ENCODE data around the gene ZNF610. TPM values are rescaled to one million over a fixed set of nuclear protein-coding genes. Genes with fewer than 3 reads are reported as not detected.

The ZNF610 gene
- total and polyA plus RNA-seq, 2 of the 13 experiments (the other 11 are each of a cell fraction or from before 2014, with no cell fraction given): 0.32 to 0.69 TPM

DNA sequence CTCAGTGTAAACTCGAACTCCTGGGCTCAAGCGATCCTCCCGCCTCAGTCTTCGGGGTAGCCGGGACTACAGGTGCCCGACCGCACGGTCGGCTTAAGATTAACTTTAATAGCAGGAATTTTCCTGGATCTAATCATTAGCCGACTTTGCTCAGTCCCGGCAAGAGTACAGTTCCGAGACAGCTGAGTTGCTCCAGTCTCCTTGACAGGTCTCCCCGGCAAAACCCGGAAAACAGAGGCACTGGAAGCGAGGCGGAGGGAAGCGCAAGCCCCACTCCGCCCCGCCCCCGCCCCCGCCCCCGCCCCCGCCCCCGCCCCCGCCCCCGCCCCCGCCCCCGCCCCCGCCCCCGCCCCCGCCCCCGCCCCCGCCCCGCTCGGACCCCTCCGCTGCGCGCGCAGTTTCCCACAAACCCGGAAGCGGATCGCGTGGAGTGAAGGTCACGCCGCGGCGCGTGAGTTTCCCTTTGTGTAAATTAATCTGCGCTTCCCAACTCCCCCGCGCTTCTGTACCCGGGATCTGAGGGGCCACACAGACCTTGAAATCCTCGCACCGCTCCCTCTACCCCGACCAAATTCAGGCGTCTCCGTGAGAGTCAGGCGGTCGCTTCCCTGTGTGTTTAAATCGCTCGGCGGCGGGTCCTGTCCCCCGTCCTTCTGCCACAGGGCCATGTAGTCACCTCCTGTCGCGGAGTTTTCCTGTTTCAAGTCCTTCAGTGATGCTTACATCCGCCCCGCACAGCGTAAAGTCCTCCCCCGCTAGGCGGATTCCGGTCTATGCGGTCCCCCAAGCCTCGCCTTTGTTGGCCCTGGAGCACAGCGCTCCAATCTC lies 39.1 kb upstream of the ZNF610 start, which contains the start of gene ZNF480 (continued):
- TF ChIP-seq SP5 (CRISPR knock-in tag; IDR thresholded peaks at IDR 0.05; ENCODE audit: borderline replicate concordance, low read depth) (no peak), FOSL1 (CRISPR knock-in tag; IDR thresholded peaks at IDR 0.05; ENCODE audit: borderline replicate concordance) (no peak), MXD4 (CRISPR knock-in tag; IDR thresholded peaks at IDR 0.05) (no peak; the same call in 1 of the 2 replicates), CEBPG (CRISPR knock-in tag; IDR thresholded peaks at IDR 0.05) (no peak), GATA4 (IDR thresholded peaks at IDR 0.05; ENCODE audit: borderline replicate concordance, low read depth) (no peak), ZBTB20 (CRISPR knock-in tag; IDR thresholded peaks at IDR 0.05; ENCODE audit: borderline replicate concordance, low read depth) (0 out of 2 replicates have a peak, but pooled peaks have one; percentile 36), MYC (CRISPR knock-in tag; IDR thresholded peaks at IDR 0.05; ENCODE audit: borderline replicate concordance) (peak; percentile 63), ZNF33A (CRISPR knock-in tag; IDR thresholded peaks at IDR 0.05; ENCODE audit: borderline replicate concordance) (no peak), ZNF274 (CRISPR knock-in tag; IDR thresholded peaks at IDR 0.05) (no peak), ZNF468 (CRISPR knock-in tag; IDR thresholded peaks at IDR 0.05) (no peak), MAF1 (CRISPR knock-in tag; IDR thresholded peaks at IDR 0.05; ENCODE audit: borderline replicate concordance) (no peak), ZNF570 (CRISPR knock-in tag; IDR thresholded peaks at IDR 0.05; ENCODE audit: borderline replicate concordance) (no peak), MEF2D (CRISPR knock-in tag; IDR thresholded peaks at IDR 0.05) (no peak)
- TF ChIP-seq, protein P1, sequence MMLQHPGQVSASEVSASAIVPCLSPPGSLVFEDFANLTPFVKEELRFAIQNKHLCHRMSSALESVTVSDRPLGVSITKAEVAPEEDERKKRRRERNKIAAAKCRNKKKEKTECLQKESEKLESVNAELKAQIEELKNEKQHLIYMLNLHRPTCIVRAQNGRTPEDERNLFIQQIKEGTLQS (CRISPR knock-in tag; IDR thresholded peaks at IDR 0.05): no peak
- TF ChIP-seq, protein P2, sequence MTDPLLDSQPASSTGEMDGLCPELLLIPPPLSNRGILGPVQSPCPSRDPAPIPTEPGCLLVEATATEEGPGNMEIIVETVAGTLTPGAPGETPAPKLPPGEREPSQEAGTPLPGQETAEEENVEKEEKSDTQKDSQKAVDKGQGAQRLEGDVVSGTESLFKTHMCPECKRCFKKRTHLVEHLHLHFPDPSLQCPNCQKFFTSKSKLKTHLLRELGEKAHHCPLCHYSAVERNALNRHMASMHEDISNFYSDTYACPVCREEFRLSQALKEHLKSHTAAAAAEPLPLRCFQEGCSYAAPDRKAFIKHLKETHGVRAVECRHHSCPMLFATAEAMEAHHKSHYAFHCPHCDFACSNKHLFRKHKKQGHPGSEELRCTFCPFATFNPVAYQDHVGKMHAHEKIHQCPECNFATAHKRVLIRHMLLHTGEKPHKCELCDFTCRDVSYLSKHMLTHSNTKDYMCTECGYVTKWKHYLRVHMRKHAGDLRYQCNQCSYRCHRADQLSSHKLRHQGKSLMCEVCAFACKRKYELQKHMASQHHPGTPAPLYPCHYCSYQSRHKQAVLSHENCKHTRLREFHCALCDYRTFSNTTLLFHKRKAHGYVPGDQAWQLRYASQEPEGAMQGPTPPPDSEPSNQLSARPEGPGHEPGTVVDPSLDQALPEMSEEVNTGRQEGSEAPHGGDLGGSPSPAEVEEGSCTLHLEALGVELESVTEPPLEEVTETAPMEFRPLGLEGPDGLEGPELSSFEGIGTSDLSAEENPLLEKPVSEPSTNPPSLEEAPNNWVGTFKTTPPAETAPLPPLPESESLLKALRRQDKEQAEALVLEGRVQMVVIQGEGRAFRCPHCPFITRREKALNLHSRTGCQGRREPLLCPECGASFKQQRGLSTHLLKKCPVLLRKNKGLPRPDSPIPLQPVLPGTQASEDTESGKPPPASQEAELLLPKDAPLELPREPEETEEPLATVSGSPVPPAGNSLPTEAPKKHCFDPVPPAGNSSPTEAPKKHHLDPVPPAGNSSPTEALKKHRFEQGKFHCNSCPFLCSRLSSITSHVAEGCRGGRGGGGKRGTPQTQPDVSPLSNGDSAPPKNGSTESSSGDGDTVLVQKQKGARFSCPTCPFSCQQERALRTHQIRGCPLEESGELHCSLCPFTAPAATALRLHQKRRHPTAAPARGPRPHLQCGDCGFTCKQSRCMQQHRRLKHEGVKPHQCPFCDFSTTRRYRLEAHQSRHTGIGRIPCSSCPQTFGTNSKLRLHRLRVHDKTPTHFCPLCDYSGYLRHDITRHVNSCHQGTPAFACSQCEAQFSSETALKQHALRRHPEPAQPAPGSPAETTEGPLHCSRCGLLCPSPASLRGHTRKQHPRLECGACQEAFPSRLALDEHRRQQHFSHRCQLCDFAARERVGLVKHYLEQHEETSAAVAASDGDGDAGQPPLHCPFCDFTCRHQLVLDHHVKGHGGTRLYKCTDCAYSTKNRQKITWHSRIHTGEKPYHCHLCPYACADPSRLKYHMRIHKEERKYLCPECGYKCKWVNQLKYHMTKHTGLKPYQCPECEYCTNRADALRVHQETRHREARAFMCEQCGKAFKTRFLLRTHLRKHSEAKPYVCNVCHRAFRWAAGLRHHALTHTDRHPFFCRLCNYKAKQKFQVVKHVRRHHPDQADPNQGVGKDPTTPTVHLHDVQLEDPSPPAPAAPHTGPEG (CRISPR knock-in tag; IDR thresholded peaks at IDR 0.05): 0 out of 2 replicates have a peak, but pooled peaks have one; percentile 62
- TF ChIP-seq, protein P3, sequence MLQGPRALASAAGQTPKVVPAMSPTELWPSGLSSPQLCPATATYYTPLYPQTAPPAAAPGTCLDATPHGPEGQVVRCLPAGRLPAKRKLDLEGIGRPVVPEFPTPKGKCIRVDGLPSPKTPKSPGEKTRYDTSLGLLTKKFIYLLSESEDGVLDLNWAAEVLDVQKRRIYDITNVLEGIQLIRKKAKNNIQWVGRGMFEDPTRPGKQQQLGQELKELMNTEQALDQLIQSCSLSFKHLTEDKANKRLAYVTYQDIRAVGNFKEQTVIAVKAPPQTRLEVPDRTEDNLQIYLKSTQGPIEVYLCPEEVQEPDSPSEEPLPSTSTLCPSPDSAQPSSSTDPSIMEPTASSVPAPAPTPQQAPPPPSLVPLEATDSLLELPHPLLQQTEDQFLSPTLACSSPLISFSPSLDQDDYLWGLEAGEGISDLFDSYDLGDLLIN (CRISPR knock-in tag; IDR thresholded peaks at IDR 0.05; ENCODE audit: borderline replicate concordance): no peak
- TF ChIP-seq, protein P4, sequence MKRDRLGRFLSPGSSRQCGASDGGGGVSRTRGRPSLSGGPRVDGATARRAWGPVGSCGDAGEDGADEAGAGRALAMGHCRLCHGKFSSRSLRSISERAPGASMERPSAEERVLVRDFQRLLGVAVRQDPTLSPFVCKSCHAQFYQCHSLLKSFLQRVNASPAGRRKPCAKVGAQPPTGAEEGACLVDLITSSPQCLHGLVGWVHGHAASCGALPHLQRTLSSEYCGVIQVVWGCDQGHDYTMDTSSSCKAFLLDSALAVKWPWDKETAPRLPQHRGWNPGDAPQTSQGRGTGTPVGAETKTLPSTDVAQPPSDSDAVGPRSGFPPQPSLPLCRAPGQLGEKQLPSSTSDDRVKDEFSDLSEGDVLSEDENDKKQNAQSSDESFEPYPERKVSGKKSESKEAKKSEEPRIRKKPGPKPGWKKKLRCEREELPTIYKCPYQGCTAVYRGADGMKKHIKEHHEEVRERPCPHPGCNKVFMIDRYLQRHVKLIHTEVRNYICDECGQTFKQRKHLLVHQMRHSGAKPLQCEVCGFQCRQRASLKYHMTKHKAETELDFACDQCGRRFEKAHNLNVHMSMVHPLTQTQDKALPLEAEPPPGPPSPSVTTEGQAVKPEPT (CRISPR knock-in tag; IDR thresholded peaks at IDR 0.05; ENCODE audit: low read depth): no peak
- TF ChIP-seq, protein P5, sequence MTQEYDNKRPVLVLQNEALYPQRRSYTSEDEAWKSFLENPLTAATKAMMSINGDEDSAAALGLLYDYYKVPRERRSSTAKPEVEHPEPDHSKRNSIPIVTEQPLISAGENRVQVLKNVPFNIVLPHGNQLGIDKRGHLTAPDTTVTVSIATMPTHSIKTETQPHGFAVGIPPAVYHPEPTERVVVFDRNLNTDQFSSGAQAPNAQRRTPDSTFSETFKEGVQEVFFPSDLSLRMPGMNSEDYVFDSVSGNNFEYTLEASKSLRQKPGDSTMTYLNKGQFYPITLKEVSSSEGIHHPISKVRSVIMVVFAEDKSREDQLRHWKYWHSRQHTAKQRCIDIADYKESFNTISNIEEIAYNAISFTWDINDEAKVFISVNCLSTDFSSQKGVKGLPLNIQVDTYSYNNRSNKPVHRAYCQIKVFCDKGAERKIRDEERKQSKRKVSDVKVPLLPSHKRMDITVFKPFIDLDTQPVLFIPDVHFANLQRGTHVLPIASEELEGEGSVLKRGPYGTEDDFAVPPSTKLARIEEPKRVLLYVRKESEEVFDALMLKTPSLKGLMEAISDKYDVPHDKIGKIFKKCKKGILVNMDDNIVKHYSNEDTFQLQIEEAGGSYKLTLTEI (CRISPR knock-in tag; conservative IDR thresholded peaks at IDR 0.05): no peak

Data from HepG2 (cell line).